Erythroblast (primary cell): ENCODE data around the gene ERCC2.

Experiments
- GATA1 ChIP-seq: IDR thresholded peaks from 2 replicates; pipeline ENCODE4 v1.6.1; 2011; ENCODE audit warnings: low read depth, mild to moderate bottlenecking, control low read depth, low read length, moderate library complexity
- POLR2A ChIP-seq: IDR thresholded peaks from 2 replicates; pipeline ENCODE4 v1.6.1; 2011; ENCODE audit warnings: mild to moderate bottlenecking, low read length

DNA sequence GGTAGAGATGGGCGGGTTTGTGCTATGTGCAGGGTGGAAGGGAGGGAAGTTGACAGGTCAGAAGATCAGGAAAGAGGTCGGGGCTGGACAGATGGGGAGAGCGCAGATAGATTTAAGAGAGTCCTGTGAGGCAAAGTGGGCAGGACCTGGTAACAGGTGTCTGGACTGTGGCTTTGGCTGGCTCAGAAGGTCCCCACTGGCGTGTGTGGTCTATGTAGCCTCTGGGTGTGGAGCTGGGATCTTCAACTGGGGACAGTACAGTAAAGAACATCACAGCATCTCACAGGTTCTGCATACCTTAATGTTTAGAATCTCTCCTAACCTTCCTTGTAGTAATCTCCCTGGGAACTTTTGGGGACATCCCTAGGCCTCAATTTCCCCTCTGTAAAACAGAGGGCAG, 65.4 kb downstream of the ERCC2 start:
- TF ChIP-seq POLR2A (no peak), GATA1 (no peak)
